HG02943 (cell line): ENCODE measurements around the gene TBC1D8.
A peak's percentile ranks its signal among the peaks of the same experiment; 100 is the strongest.

Source experiments
- ATAC-seq: cut with Tn5 transposase; IDR thresholded peaks from one replicate; pipeline ENCODE4 v1.9.1; 2021; ENCODE audit warnings: mild to moderate bottlenecking, low read depth, moderate library complexity; ENCODE audit not compliant: unreplicated experiment

Gene TBC1D8

DNA sequence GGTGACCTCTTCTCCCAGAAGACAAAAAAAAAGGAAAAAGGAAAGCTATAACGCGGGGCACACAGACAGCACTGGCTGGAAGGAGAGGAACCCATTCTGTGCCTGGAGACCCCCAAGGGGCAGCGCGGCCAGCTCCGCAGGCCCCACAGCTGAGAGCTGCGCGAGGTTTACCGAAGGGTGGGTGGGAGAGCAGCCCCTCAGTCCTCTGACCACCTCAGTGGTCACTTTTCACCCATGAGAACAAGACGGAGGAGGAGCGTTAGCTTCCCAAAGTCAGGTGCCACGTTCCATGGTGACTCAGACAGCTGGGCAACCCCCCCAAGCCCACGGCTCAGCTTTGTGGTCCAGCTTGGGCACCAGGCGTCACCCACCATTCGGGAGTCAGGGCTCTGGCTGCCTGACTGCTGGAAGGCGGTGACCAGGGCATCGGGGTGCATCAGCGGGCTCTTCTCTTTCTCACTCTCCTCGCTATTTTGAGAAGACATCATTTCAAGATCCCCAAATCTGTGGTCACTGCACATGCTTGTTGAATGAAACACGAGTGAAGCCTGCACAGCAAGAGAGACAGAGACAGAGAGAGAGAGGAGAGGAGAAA lies 113.9 kb downstream of the TBC1D8 start:
- ATAC-seq = no peak

GRCh38 chr2:101036562-101036961 lies 114.6 kb downstream of the TBC1D8 start:
- ATAC-seq = no peak

DNA sequence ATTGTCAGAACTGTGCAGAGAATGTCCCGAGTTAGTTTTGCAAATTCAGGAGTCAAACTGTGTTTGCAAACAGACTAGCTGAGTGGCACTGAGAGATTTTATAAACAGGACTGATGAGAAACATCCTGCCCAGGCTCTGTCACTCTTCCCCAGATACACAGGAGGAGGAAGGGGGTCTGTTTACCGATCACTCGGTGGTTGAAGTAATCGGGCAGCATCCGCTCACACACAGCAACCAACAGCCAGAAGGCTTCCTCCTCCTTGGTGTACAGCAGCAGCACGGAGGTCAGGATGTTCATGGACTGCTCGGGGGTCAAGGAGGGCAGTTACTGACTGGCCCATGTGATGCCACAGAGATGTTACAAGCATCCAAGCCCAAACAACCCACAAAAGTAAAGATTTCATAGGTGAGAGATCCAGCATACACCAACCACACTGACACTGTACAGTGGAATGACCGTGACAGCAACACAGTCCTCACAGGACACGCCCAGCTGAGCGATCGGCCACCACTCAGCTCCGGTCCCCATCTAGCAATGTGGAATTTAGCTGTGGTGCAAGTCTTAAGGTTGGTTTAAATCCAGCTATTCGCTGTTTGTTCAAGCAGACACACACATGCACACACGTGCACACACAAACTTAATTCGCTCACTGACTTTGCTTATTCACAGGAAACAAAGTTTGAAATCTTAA lies 119.0 kb downstream of the TBC1D8 start:
- no peak for ATAC-seq

- no peak for ATAC-seq
Observed at GRCh38 chr2:101030866-101031554, 120.2 kb downstream of the TBC1D8 start.

DNA sequence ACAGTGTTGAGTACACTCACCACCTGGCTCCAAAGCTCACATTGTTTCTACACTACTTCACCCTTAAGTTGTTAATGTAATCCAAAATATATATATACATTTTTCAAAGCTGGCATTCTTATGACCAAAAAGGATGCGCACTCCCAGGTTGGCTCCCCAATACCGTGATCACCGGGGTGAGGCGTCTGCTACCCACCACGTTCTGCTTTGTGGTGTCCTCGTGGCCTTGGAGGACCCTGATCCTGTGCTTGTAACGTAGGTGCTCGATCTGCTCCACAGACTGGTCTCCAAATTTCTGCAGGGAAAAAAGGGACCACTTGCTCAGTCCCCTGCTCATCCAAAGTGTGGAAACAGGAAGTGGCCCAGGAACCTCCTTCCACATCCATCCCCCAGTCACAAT lies 123.3 kb downstream of the TBC1D8 start:
- no peak for ATAC-seq

DNA sequence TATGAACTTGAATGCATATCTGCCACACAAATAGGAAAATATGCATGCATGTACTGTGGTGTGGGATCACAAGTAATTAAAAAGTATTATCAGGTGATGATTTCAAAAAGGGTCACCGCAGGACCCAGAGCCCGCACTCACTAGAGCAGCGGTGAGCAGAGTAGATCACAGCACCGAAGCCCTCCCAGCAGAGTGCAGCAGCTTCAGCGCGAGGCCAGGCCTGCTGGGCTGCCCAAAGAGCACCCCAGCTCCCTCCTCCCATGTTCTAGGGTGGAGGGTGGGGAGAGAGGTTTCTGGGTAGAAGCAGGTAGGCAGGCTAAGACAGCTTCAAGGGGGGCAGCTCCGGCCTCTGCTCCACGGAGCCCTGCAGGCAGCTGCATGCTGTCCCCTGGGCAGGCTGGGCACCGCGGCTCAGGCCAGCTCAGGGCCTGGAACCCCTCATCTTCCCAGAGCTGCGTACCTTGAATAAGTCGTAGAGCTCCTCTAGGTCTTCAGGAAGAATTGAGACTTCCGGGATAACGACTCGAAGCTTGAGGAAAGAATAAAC lies 124.2 kb downstream of the TBC1D8 start:
- ATAC-seq = no peak

DNA sequence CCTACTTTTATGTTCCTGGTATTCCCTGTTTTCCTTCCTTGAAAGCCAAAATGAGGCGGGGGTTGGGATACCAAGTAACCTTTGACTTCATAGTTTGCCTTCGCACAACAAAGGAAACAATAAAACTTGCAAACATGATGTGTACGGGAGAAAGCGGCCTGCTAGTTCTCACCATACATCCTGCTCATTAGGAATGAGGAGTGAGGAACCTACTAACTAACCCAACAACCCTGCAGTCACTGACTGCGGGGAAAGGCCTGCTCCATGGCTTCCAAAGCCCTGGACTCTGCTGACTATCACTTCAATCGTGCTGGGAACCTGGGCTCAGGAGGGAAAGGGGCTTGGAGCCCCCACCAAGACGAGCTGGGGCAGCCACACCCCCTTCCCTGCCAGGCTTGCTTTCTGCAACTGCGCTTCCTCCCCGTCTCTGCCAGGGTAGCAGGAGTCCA lies 124.9 kb downstream of the TBC1D8 start:
- no peak for ATAC-seq

DNA sequence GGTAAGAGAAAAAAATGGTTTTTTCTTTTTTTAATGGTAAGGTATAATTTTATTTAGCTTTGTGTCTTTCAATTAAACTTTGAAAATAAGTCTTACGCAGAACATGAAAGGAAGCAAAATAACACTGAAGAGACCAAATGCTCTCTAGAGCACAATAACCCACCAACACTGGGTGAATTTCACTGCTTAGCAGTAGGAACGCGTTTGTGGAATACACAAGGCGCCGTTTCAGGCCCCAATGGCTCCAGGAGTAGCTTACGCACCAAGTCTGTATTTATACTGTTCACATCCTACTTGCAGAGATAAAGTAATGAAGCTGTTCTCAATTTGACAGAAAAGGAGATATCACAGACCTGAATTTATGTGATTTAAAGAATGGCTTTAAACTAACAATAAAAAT lies 125.6 kb downstream of the TBC1D8 start:
- no peak for ATAC-seq

- no peak for ATAC-seq
Observed at GRCh38 chr2:101023327-101024107, 127.7 kb downstream of the TBC1D8 start.

GRCh38 chr2:101022221-101022620 lies 129.0 kb downstream of the TBC1D8 start:
- ATAC-seq = no peak

DNA sequence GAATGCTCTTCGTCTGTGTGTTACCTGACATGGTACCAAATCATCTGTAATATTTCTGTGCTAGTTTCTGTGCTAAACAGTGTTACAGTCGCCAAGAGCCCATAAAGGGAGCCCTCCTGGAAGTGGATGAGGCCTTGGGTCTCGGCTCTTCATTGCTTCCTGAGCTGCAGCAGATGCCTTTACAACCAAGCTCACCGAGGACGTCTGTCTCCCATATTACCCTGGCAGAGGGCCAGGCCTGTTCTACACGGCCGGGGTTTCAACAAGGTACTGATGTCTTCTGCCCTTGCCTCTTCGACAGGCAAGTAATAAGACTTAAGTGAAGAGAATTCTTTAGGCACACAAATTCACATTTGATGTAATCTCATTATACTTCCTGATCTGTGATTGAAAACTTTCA lies 132.2 kb downstream of the TBC1D8 start:
- ATAC-seq = no peak

DNA sequence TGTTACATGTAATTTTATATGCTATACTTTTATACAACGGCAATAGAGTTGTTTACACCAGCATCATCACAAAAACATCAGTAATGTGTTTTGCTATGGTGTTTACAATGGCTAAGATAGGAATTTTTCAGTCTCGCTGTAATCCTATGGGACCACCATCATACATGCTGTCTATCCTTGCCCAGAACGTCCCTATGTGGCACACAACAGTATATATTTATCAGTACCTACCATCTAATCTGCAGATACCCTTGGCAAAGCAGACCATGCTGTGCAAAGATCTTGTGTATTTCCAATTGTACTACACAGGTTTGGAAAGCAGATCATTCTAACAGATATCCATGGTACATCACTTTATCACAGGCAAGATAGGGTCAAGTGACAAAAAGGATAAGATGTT lies 133.8 kb downstream of the TBC1D8 start:
- no peak for ATAC-seq

DNA sequence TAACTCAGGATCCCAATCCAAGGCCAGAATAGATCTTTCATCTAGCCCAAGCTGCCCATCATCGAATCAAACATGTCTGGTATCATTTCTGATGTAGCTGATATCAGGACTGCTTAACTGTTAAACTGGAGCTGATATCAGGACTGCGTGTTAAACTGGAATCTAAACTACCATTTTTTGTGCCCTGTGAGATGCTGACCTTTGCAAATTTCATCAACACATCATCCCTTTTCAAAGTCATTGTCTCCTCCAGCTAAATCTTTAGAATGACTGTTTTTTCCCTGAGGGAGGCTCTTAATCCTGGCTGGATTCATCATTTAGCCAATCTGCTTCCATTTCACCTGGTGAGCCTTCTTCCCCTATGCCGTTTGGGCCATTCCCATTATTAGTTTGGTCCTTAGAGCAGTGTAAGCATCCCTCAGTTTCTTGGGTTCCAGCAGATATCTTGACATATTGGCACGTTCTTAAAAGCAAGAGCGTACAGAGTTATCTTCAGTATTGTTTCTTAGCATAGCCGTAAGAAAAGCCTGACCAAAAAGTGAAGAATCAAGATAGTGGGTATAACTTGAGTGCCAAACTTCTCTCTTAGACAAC lies 136.8 kb downstream of the TBC1D8 start:
- no peak for ATAC-seq

DNA sequence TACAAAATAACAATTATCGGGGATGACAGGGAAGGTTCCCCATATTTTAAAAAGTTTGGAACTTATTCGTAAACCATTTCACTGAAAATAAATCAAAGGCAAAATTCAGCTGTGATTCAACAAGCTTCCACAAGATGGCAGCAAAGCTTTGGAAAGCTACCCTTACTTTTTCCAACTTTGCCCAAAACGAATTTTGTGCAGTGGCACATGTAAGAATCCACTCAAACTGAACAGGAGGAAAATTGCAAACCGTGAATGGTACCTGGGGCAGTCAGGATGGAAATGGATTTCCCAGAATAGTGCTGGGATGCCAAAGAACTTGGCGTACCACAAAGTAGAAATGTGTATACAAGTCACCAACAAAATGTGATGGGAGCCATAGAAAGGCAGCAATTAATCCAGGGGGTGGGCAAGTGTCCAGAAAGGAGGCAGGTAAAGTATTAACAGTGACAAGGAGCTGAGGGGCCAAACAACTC lies 138.4 kb downstream of the TBC1D8 start:
- no peak for ATAC-seq

- peak; percentile 51 for ATAC-seq
Observed at GRCh38 chr2:101012054-101012705, 139.0 kb downstream of the TBC1D8 start.

DNA sequence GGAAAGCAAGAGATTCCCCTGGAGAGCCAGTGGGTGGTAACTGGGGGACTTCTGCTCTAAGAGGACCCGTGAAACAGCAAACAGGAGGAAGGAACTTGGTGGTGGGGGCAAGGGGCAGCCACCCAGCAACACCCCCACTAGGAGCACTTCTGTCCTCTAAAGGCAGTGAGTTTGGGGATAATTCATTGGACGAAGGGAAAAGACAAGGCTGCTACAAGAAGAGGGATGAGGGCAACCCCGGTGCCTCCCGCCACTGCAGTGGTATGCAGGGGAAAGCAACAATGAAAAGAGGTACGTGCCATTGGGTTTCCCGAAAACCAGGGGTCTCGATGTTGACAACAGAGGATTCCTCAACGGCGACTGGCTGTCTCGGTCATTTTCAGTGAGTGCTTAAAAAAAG lies 140.0 kb downstream of the TBC1D8 start:
- ATAC-seq = no peak

DNA sequence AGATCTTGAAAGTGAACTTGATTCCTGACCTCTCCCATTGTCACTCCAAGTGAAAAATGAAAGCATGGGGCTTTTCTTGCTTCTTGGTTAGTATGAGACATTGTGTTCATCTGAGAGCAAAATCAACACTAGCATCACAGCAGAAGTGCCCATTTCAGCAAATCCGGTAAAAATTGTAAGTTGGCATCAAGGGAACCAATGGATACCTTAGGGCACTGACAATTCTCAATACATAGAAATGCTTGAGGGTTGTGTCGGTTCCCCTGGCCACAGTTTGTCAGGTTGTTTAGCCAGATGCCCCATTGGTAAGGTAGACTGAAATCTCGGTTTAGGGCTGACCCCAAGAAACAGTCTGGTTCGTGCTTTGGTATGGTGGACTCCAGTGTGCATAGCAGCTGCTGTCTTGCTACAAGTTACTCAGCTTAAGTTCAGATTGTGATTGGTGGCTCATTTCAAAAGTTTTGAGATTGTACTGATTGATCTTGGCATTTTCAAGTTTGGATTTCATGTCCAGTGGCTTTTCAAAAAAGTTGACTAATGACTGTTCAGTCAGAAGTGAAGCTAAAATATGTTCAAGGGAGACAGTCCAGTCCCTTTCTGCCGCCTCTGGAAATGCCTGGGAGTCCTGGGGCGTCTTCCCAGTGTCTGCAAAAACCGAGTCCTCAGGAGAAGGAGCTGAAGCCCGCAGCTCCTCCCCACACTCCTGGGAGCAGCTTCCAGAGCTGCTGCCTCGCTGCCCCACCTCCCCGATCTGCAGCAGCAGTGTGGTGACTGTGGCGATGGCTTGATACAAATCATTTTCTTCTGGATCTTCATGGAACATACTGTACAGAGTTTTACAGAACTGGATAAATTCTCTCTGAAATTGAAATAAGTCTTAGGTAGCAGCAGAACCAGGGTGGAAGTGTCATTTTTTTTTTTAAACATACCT lies 143.5 kb downstream of the TBC1D8 start:
- ATAC-seq = no peak

- no peak for ATAC-seq
Observed at GRCh38 chr2:101006065-101006715, 145.0 kb downstream of the TBC1D8 start.
